Loucy (cell line): ENCODE results near the gene RASSF7.

Experiments
- H2AFZ ChIP-seq: fragments of 200-600 bp; sonication (generic); 2 replicates; pipeline ENCODE4 v1.6.0; 2016; ENCODE audit warnings: antibody characterized with exemption, mild to moderate bottlenecking, low read length, moderate library complexity
- H3F3A ChIP-seq: fragments of 200-600 bp; 2 replicates; pipeline ENCODE4 v1.6.0; 2016; ENCODE audit warnings: antibody characterized with exemption, low read depth, mild to moderate bottlenecking
- H3K27me3 ChIP-seq: fragments of 200-600 bp; sonication (generic); 2 replicates; pipeline ENCODE4 v1.6.1; 2014; ENCODE audit warnings: low read length, mild to moderate bottlenecking; ENCODE audit not compliant: insufficient read depth, poor library complexity, severe bottlenecking
- H3K36me3 ChIP-seq: fragments of 200-600 bp; sonication (generic); 2 replicates; pipeline ENCODE4 v1.6.1; 2016; ENCODE audit warnings: low read length; ENCODE audit not compliant: insufficient read depth
- H3K4me1 ChIP-seq: fragments of 200-600 bp; sonication (generic); 2 replicates; pipeline ENCODE4 v1.5.1; 2014; ENCODE audit warnings: low read length, mild to moderate bottlenecking; ENCODE audit not compliant: insufficient read depth, poor library complexity, severe bottlenecking
- H3K4me2 ChIP-seq: fragments of 200-600 bp; sonication (generic); 2 replicates; pipeline ENCODE4 v1.6.0; 2014; ENCODE audit warnings: antibody characterized with exemption, low read length, low read depth, mild to moderate bottlenecking; ENCODE audit not compliant: poor library complexity, severe bottlenecking
- H3K4me3 ChIP-seq: fragments of 200-600 bp; sonication (generic); 2 replicates; pipeline ENCODE4 v1.5.1; 2014; ENCODE audit warnings: low read length, mild to moderate bottlenecking, mixed read lengths; ENCODE audit not compliant: poor library complexity, severe bottlenecking
- H3K79me2 ChIP-seq: fragments of 200-600 bp; sonication (generic); 2 replicates; pipeline ENCODE4 v1.6.1; 2014; ENCODE audit warnings: low read length; ENCODE audit not compliant: insufficient read depth
- H3K9ac ChIP-seq: fragments of 200-600 bp; sonication (generic); 2 replicates; pipeline ENCODE4 v1.6.0; 2014; ENCODE audit warnings: mild to moderate bottlenecking, low read depth, low read length, moderate library complexity; ENCODE audit not compliant: poor library complexity, severe bottlenecking
- H3K9me2 ChIP-seq: fragments of 200-600 bp; sonication (generic); replicated peaks from 2 replicates; pipeline ENCODE4 v1.6.1; 2016; ENCODE audit warnings: low read depth, low read length, mixed read lengths
- H3K9me3 ChIP-seq: fragments of 200-600 bp; sonication (generic); 2 replicates; pipeline ENCODE4 v1.6.1; 2014; ENCODE audit warnings: mild to moderate bottlenecking, antibody characterized with exemption, low read length, low read depth; ENCODE audit not compliant: insufficient read depth
- H4K20me1 ChIP-seq: fragments of 200-600 bp; sonication (generic); 2 replicates; pipeline ENCODE4 v1.6.0; 2014; ENCODE audit warnings: antibody characterized with exemption, low read length, mild to moderate bottlenecking; ENCODE audit not compliant: insufficient read depth, poor library complexity, severe bottlenecking
- CTCF ChIP-seq: fragments of 200-600 bp; sonication (generic); conservative IDR thresholded peaks from 2 replicates; pipeline ENCODE4 v1.5.1; 2014; ENCODE audit warnings: mild to moderate bottlenecking, antibody characterized with exemption, low read length
- EZH2phosphoT487 ChIP-seq: fragments of 200-600 bp; IDR thresholded peaks from 2 replicates; pipeline ENCODE4 v1.6.1; 2018; ENCODE audit warnings: antibody characterized with exemption, mild to moderate bottlenecking, moderate library complexity, borderline replicate concordance

The RASSF7 gene

GRCh38 chr11:539971-540481 is 20.7 kb upstream of the RASSF7 start:
- Histone ChIP-seq H3K4me2 (no peak overlapping the region), H3K9me2 (no peaks in the 10 kb centered on the region), H3K4me3 (no peak overlapping the region), H3K9me3 (no peaks in the 10 kb centered on the region), H3F3A (no peaks in the 10 kb centered on the region), H3K9ac (no peak overlapping the region), H3K4me1 (peaks cover 7% of the 10 kb centered on the region), H3K27me3 (no peaks in the 10 kb centered on the region), H4K20me1 (no peaks in the 10 kb centered on the region), H3K79me2 (no peaks in the 10 kb centered on the region), H3K36me3 (no peaks in the 10 kb centered on the region), H2AFZ (no peak overlapping the region)
- no peak for TF ChIP-seq EZH2phosphoT487
- no peak for TF ChIP-seq CTCF

DNA sequence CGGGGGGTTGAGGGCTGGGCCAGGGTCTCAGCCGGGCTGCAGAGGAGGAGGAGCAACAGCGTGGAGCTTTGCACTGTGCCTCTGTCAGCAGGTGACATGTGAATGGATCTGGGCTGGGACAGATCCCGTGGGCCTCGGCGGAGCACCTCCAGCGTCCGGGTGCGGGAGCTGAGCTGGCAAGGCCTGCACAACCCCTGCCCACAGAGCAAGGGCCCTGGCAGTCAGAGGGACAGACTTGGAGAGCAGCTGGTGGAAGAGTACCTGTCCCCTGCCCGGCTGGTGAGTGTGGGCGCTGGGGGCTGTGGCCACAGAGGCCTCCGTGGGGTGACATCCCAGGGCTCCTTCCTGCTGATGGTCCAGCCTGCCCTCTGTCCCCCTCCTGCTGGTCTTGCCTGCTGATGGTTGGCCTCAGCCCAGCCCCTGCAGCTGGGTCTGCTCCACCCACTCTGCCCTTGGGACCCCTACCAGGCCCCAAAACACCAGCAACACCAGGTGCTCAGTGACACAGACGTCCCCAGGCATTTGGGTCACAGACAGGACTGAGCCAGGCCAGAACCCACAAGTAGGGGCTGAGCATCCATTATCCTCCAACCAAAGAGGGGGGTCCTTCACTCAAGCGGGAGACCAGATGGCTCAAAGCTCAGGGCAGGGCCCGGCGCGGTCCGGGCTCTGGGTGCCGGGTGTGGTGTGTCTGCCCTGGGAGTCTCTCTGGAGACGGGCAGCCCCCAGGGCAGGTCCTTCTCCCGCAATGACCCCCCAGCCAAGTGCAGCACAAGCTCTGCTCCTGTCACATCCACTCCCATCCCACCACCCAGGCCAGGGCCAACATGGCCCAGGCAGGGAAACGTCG is 20.0 kb upstream of the RASSF7 start:
- no peaks in the 10 kb centered on the region for H3K27me3 ChIP-seq
- H2AFZ ChIP-seq: no peak overlapping the region
- H3K4me1 ChIP-seq: peaks cover 4% of the 10 kb centered on the region
- no peak for TF ChIP-seq CTCF
- TF ChIP-seq EZH2phosphoT487: no peak
- H3K9ac ChIP-seq: no peak overlapping the region
- H3K4me2 ChIP-seq: no peak overlapping the region
- H3K9me3 ChIP-seq: no peaks in the 10 kb centered on the region
- no peaks in the 10 kb centered on the region for H3F3A ChIP-seq
- H3K36me3 ChIP-seq: no peaks in the 10 kb centered on the region
- no peaks in the 10 kb centered on the region for H4K20me1 ChIP-seq
- H3K79me2 ChIP-seq: no peaks in the 10 kb centered on the region
- no peaks in the 10 kb centered on the region for H3K9me2 ChIP-seq
- no peak overlapping the region for H3K4me3 ChIP-seq

DNA sequence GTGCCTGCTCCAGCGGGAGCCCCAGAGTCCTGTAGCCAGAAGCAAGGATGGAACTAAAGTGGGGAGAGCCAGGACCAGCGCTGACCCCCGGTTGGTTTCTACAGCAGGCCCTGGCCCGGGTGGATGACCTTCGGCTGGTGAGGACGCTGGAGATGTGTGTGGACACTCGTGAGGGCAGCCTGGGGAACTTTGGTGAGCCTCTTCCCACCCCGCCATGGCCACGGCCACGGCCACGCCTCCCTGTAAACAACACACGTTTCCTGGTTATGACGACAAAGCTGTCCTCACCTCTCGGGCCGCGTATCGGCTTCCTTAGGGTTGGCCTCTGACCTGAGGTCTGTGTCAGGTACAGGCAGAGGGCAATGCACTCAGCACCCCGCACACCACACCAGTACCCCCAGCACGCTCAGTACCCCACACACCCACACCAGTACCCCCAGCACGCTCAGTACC is 19.3 kb upstream of the RASSF7 start:
- Histone ChIP-seq H3K36me3 (no peaks in the 10 kb centered on the region), H3F3A (no peaks in the 10 kb centered on the region), H4K20me1 (no peaks in the 10 kb centered on the region), H3K79me2 (no peaks in the 10 kb centered on the region), H3K9me3 (no peaks in the 10 kb centered on the region), H3K27me3 (no peaks in the 10 kb centered on the region), H3K9ac (no peak overlapping the region), H3K4me3 (no peak overlapping the region), H2AFZ (no peak overlapping the region), H3K9me2 (no peaks in the 10 kb centered on the region), H3K4me2 (no peak overlapping the region), H3K4me1 (no peaks in the 10 kb centered on the region)
- no peak for TF ChIP-seq CTCF
- no peak for TF ChIP-seq EZH2phosphoT487
